Upper lobe of left lung (tissue), 4 donors: ENCODE data around the gene EVC.

Source experiments
- CTCF ChIP-seq, 6 experiments: fragments of 450-650 bp in 4 of 6; fragments of 200-600 bp in 2 of 6; sonication (generic) in 2 of 6; IDR thresholded peaks; one replicate each; pipeline ENCODE4 v1.5.1; 2016 to 2019; ENCODE audit warnings: antibody characterized with exemption in 6 of 6
- POLR2A ChIP-seq, 4 donors: fragments of 450-650 bp; IDR thresholded peaks; one replicate each; pipeline ENCODE4 v1.5.1; 2016 to 2017; ENCODE audit warnings: antibody characterized with exemption in 4 of 4, mild to moderate bottlenecking in 2 of 4

- TF ChIP-seq CTCF (IDR thresholded peaks at IDR 0.05) (no peak), POLR2A (IDR thresholded peaks at IDR 0.05) (no peak)
Observed at GRCh38 chr4:5770051-5770450, 59.0 kb downstream of the EVC start.
